Erythroblast (primary cell): ENCODE results near the gene MARCHF9.

Source experiments
- DNase-seq, 2 experiments: peaks; one replicate each; lab custom pipeline; 2025; lab: John Stamatoyannopoulos, UW
- GATA1 ChIP-seq: IDR thresholded peaks from 2 replicates; pipeline ENCODE4 v1.6.1; 2011; ENCODE audit warnings: low read depth, mild to moderate bottlenecking, control low read depth, low read length, moderate library complexity
- POLR2A ChIP-seq: IDR thresholded peaks from 2 replicates; pipeline ENCODE4 v1.6.1; 2011; ENCODE audit warnings: mild to moderate bottlenecking, low read length

The MARCHF9 gene

DNA sequence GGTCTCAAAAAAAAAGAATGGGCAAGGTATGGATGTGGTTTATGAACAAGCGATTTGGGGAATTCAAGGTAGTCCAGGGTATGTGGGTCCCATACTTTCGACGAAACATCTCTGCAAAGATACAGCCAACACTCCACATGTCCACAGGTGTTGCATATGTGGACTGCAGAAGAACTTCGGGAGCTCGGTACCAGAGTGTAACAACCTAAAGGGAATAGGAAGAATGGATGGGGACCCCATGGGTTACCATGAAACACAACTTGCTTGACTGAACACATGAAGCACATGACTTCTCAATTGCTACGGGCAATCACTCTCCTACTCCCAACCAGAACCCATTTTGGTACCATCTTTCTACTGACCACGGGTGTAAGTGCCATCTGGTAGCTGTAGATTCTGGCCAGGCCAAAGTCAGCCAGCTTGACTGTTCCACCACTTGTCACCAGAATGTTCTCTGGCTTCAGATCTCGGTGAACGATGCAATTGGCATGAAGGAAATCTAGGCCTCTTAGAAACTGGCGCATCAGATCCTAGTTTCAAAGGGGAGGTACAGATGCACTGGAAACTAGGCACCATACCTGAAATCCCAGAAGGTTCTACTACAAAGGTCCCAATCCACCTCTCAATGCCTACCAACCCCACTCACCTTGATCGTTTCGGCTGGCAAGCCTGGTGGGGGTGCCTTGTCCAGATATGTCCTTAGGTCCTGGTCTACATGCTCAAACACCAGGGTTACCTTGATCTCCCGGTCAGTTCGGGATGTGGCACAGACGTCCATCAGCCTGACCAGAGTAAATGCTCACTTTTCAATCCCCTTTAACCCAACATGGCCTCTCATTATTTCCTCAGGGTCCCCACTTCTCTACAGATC is 4.1 kb upstream of the MARCHF9 start:
- DNase-seq = no peak
- TF ChIP-seq POLR2A (no peak), GATA1 (no peak)

DNA sequence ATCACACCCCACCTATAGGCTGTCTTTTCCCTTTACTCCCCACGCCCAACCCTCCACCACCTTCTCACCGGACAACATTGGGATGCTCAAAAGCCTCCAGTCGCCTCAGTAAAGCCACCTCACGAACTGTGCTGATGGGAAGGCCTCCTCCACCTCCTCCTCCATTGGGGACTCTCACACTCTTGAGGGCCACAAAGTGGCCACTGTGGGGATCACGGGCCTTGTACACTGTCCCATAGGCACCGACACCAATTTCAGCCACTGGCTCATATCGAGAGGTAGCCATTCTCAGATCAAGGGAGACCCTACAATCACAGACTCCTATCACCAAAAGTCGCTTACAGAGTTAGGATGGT is 3.5 kb upstream of the MARCHF9 start:
- no peak for DNase-seq
- TF ChIP-seq POLR2A = no peak
- no peak for TF ChIP-seq GATA1

DNA sequence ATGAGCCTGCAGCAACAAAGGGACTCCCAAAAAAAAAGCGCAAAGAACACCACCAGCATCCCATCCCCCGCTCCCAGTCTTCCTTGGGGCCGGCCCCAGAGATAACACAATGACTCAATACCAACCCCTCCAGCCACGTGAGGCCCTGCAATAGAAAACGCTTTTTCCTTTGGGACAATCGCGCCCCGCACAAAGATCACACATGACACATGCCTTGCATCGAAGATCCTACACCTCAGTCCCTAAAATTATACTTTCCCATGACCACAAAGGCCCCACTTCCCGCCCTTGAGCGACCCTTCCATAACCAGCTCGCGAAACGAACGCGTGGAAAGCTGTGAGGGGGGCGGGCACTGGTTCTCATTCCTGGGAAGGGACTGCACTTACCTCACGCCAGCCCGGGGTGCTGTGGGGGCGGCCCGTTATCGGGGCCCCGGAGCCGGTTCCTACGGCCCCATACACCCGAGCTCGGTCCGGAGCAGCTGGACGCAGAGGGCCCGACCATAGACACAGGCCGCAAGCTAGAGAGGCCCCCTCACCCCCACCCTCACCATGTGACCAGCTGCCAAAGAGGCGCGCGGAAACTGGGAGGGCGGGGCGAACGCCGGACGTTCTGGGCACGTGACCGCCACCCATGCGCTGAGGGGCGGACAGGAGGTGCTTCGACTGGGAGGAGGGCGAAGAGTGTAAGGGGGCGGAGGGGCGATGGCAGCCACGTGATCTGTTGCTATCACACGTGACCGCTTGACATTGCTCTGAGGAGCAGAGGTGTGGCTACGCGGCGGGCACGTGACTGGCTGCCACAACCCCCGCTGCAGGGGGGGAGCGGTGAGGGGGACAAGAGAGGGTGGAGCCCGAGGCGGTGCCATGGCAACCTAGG is 2.9 kb upstream of the MARCHF9 start, which contains the start of gene CDK4:
CDK4 (minus strand) TSS at position 523 of the 880 bp plus-strand sequence. CDS start 593 bp downstream, outside the sequence.
- DNase-seq = peak; percentile 100
- TF ChIP-seq POLR2A = peak; percentile 88
- TF ChIP-seq GATA1 = no peak

DNA sequence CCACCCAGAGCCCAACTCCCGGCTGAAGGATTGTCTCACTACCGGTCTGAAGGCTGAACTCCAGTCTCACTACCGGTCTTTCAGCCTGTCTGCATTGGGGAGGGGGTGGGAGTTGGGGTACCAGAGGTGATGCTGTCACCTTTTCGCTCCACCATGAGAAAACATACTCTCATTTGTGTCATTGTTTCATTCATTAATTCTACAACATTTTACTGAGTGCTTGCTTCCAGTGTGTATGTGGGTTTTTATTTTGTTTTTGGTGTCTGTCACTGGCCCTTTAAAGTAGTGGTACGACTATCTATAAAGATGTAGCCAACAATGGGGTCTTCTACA is 2.3 kb upstream of the MARCHF9 start:
- no peak for DNase-seq
- peak; percentile 29 for TF ChIP-seq POLR2A
- no peak for TF ChIP-seq GATA1

DNA sequence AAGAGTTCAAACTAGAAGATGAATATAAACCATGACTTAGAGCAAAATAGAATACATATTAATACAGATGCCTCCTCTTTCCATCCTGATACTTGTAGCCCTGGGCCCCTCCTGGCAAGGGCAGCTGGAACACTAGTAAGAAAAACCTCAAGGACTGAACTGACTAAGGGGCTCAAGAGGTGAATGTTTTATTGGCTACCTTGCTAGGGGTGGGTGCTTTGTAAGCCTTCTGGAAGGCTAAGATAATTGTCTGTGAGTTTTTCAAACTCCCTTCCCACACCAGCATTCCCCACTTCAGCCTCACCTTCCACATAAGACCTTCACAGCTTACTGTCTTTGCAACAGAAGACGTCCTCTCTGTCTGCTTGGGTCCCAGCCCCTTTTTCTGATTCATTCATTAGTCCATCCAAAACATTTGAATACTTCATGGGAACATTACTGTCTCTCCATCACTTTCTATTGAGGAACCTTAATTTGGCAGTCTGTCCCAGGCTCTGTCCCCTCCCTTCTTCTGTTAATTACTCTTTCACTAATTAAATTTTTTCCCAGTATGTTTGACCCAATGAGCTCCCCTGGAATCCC is 1.1 kb upstream of the MARCHF9 start:
- TF ChIP-seq POLR2A = peak; percentile 15
- TF ChIP-seq GATA1 = no peak
- peak; percentile 57 to 64 for DNase-seq

DNA sequence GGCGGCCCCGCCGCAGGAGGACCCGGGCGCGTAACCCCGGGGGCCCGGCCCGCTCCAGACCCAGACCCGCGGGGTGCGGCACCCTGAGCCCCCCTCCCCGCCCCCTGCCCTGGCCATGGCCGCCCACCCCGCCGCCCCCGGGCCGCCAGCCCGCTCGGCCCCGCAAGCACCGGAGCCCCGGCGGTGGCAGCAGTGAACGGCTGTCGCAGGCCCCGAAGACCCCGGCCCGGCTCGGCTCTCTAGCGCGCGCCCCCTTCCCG is 221 bp downstream of the MARCHF9 start:
- no peak for DNase-seq
- TF ChIP-seq GATA1 = no peak
- TF ChIP-seq POLR2A = no peak

DNA sequence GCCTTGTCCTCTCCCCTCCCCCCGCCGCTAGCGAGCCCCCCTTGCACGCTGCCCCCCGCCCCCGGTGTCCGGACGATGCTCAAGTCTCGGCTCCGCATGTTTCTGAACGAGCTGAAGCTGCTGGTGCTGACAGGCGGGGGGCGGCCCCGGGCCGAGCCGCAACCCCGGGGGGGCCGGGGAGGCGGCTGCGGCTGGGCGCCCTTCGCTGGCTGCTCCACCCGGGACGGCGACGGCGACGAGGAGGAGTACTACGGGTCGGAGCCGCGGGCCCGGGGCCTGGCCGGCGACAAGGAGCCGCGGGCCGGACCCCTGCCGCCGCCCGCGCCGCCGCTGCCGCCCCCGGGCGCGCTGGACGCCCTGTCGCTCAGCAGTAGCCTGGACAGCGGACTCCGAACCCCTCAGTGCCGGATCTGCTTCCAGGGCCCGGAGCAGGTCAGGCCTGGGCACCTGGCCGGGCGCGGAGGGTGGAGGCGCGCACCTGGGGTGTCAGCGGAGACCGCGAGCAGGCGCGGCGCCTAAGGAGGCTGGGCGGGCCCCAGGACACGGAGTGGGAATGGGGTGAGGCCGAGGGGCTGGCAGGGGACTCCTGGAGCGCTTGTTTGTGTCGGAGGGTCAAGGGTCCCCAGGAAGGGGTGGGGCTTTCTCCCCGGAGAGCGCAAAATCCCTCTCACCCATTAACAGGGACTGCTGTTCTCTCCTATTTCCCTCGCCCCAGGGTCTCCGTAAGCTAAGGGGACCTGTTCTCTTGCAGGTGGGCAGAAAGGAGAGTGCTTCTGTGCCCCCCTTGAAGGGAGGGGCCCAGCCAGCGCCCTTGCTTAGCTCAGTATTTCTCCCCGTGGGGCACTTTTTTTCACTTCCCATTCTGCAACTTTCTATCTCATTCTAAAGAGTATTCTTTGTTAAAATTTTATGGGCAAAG is 810 bp downstream of the MARCHF9 start:
- TF ChIP-seq POLR2A (no peak), GATA1 (no peak)
- peak; percentile 41 to 59 for DNase-seq

DNA sequence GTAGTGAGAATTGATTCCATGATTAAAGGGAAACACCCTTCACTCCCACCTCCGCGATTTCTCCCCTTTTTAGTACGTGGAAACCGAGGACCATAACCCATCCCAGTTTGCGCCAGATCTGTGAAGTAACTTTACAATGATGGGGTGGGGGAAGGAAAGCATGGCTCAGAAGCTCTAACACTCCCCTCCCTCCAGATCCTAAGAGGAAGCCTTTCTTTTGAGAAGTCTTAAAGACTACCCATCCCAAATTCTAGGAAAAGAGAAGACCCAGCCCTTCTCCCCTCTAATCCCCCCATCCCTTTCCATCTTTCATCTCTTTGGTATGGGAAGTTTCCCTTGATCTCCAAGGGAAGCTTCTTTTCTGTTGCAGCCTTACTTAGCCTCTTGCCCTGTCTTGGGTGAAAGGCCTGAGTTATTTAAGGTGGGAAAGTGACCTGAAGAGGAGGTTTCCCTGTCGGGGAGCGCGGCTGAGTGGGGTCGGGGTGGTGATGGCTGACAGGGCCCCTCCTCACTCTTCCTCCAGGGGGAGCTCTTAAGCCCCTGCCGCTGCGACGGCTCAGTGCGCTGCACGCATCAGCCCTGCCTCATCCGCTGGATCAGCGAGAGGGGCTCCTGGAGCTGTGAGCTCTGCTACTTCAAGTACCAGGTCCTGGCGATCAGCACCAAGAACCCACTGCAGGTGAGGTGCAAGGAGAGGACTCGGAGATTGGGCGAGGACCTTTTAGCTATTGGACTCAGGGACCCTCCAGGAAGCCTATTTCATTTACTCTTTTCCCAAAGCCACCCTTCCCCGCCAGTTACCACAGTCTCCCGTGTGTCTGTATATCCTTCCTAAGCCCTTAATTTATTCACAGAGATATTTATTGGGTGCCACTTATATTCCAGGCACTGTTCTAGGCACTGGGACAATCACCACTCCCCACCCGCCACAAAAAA is 1.8 kb downstream of the MARCHF9 start:
- peak; percentile 73 to 83 for DNase-seq
- TF ChIP-seq POLR2A (no peak), GATA1 (no peak)

DNA sequence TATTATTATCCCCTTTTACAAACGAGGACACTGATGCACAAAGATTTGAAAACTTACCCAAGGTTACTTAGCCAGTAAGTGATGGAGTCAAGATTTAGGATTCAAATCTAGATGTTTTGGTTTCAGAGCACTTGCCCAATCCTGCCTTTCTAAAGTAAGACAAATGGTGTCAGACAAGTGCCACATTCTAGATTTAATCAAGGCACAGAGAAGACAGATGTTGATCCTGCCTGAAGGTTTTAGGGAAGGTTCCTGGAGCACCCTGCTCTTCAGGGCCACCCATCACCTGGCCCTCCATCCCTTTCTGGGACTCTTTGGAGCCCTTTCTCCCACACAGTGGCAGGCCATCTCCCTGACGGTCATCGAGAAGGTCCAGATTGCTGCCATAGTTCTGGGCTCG is 2.9 kb downstream of the MARCHF9 start:
- no peak for TF ChIP-seq POLR2A
- no peak for TF ChIP-seq GATA1
- DNase-seq = no peak

DNA sequence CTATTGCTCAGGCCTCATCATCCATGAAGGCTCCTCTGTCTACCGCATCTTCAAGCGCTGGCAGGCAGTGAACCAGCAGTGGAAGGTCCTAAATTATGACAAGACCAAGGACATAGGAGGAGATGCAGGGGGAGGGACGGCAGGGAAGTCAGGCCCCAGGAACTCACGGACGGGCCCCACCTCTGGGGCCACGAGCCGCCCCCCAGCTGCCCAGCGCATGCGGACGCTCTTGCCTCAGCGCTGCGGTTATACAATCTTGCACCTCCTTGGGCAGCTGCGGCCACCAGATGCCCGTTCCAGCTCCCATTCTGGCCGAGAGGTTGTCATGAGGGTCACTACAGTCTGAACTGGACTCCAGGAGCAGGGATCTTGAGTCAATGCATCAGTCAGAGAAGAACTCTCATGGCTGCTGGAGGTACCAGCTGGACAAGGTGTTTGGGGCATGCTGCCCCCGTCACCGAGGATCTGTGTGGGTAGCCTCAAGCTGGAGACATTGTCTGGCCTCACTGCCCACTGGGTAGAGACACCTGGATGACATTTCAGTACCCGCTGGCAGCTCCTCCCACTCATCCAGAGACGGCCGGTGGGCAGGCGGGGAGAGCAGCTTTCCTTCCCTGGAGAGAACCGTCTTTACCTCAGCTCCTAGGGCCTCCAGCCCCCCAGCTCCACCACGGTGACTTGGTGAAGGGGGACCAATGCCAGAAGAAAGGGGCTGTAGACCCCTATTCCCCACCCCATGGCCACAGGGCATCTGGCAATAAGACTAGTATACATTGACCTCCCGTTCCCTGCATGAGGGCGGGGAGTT is 3.9 kb downstream of the MARCHF9 start:
- TF ChIP-seq POLR2A (no peak), GATA1 (no peak)
- no peak for DNase-seq

DNA sequence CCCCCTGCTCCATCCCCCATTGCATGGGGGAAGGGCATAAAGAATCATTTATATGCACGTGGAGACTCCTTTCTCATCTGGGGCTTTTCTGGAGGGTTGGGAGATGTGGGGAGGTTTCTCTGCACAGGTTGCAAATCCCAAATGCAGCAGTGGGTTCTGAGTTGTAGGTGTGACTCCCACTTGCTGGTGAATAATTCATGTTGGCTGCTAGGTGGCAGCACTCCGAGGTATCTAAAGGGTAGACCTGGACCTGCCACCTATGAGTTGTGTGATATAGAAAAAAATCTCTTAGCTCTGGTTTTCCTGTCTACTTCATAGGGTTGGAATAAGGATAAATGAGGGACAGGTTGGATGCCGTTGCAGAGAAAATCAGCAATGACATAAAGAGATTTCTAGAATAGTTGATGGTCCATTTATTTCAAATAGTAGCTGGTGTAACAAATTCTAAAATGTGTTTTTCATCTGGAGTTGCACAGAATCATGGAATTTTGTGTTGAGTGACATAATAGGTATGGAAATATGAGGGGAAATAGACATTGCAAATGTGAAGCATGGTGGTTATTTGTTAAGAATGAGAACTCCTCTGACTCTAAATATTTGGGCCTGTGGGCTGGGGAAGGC is 4.6 kb downstream of the MARCHF9 start:
- DNase-seq = peak; percentile 36 to 54
- no peak for TF ChIP-seq POLR2A
- no peak for TF ChIP-seq GATA1
